ENCODE results near the gene PTPN1. TPM values are rescaled to one million over a fixed set of nuclear protein-coding genes. Genes with fewer than 3 reads are reported as not detected.
A peak's percentile ranks its signal among the peaks of the same experiment; 100 is the strongest.

PTPN1 gene
- total RNA-seq, 1 donor from 2014 or later: 30.3 TPM

- Mint-ChIP-seq H3K9me3 (ENCODE audit: low read depth) (no peaks in the 10 kb centered on the region), H3K36me3 (ENCODE audit: low read depth) (no peaks in the 10 kb centered on the region), H3K4me1 (ENCODE audit: low read depth) (no peaks in the 10 kb centered on the region), H3K27me3 (ENCODE audit: low read depth) (peaks cover 1% of the 10 kb centered on the region), H3K4me3 (ENCODE audit: unreplicated experiment) (no peak overlapping the region), H3K27ac (ENCODE audit: unreplicated experiment) (no peak overlapping the region)
- TF ChIP-seq CTCF (IDR thresholded peaks at IDR 0.05): no peak
- DNase-seq (ENCODE audit: low spot score): no peak
Measured at GRCh38 chr20:50607436-50607835, 97.3 kb downstream of the PTPN1 start.

GRCh38 chr20:50607850-50608749, 97.9 kb downstream of the PTPN1 start:
- H3K4me3 Mint-ChIP-seq (ENCODE audit: unreplicated experiment): no peak overlapping the region
- H3K36me3 Mint-ChIP-seq (ENCODE audit: low read depth): no peaks in the 10 kb centered on the region
- H3K4me1 Mint-ChIP-seq (ENCODE audit: low read depth): no peaks in the 10 kb centered on the region
- no peak for DNase-seq (ENCODE audit: low spot score)
- H3K9me3 Mint-ChIP-seq (ENCODE audit: low read depth): no peaks in the 10 kb centered on the region
- H3K27ac Mint-ChIP-seq (ENCODE audit: unreplicated experiment): no peak overlapping the region
- peaks cover 2% of the 10 kb centered on the region for H3K27me3 Mint-ChIP-seq (ENCODE audit: low read depth)
- no peak for TF ChIP-seq CTCF (IDR thresholded peaks at IDR 0.05)

- H3K27me3 Mint-ChIP-seq (ENCODE audit: low read depth): peaks cover 2% of the 10 kb centered on the region
- DNase-seq (ENCODE audit: low spot score): no peak
- H3K4me1 Mint-ChIP-seq (ENCODE audit: low read depth): no peaks in the 10 kb centered on the region
- H3K9me3 Mint-ChIP-seq (ENCODE audit: low read depth): no peaks in the 10 kb centered on the region
- H3K27ac Mint-ChIP-seq (ENCODE audit: unreplicated experiment): no peak overlapping the region
- H3K4me3 Mint-ChIP-seq (ENCODE audit: unreplicated experiment): no peak overlapping the region
- no peaks in the 10 kb centered on the region for H3K36me3 Mint-ChIP-seq (ENCODE audit: low read depth)
- no peak for TF ChIP-seq CTCF (IDR thresholded peaks at IDR 0.05)
Measured at GRCh38 chr20:50608750-50609104, 98.5 kb downstream of the PTPN1 start.

- Mint-ChIP-seq H3K36me3 (ENCODE audit: low read depth) (no peaks in the 10 kb centered on the region), H3K4me1 (ENCODE audit: low read depth) (no peaks in the 10 kb centered on the region), H3K27me3 (ENCODE audit: low read depth) (peaks cover 2% of the 10 kb centered on the region), H3K27ac (ENCODE audit: unreplicated experiment) (no peak overlapping the region), H3K4me3 (ENCODE audit: unreplicated experiment) (no peak overlapping the region), H3K9me3 (ENCODE audit: low read depth) (no peaks in the 10 kb centered on the region)
- TF ChIP-seq CTCF (IDR thresholded peaks at IDR 0.05): no peak
- no peak for DNase-seq (ENCODE audit: low spot score)
Measured at GRCh38 chr20:50609438-50609989, 99.3 kb downstream of the PTPN1 start.

- DNase-seq (ENCODE audit: low spot score): no peak
Measured at GRCh38 chr20:50610212-50610718, 100.1 kb downstream of the PTPN1 start.

More at GRCh38 chr20:50610212-50610718, 100.1 kb downstream of the PTPN1 start:
- H3K36me3 Mint-ChIP-seq (ENCODE audit: low read depth): no peaks in the 10 kb centered on the region
- peak; percentile 21 for TF ChIP-seq CTCF (IDR thresholded peaks at IDR 0.05)
- no peak overlapping the region for H3K27ac Mint-ChIP-seq (ENCODE audit: unreplicated experiment)
- peaks cover 2% of the 10 kb centered on the region for H3K27me3 Mint-ChIP-seq (ENCODE audit: low read depth)
- H3K4me3 Mint-ChIP-seq (ENCODE audit: unreplicated experiment): no peak overlapping the region
- H3K4me1 Mint-ChIP-seq (ENCODE audit: low read depth): no peaks in the 10 kb centered on the region
- no peaks in the 10 kb centered on the region for H3K9me3 Mint-ChIP-seq (ENCODE audit: low read depth)

All from chondrocyte (in vitro differentiated cells).